Measurements from ENCODE around the gene PEX11G. TPM values are rescaled to one million over a fixed set of nuclear protein-coding genes. Genes with fewer than 3 reads are reported as not detected.

Gene PEX11G
- total and polyA plus RNA-seq, 9 of the 15 experiments (the other 6 are each of a cell fraction or from before 2014, with no cell fraction given) = 0.07 to 3.2 (median 0.70) TPM; not detected in 1

DNA sequence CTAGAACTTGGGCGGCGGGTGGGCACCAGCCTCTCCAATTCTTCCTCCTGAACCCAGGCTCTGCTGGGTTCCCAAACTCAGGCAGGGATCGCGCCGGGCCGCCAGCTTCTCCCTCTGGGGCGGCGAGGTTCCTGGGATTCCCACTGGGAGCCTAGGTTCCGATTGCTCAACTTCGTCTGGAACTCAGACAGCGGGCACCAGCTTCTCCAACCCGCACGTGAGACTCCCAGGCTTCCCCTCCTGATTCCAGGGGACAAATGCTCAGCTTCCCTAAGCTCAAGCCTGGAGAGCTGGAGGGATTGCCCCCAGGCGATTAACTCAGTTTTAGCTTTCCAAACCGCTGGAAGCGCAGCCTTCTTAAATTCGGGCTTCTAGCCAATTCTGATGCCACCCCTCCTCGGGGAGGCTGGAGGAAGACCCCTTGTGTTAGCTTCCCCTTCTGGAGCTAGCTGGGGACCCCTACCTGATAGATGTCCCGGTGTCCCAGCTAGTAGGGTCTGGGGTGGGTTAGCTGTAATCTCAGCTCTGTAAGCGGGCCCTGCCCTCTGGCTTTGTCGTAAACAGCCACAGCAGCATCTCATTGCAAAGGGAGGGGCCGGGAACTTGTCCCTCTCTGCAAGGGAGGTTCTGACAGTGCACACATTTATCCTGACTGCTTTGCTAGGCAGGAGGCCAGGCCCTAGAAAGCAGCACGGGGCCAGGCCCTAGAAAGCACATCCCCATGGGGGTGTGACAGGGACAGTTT is 34.3 kb upstream of the PEX11G start (continued):
- TF ChIP-seq ZBTB40 (IDR thresholded peaks at IDR 0.05) = no peak
- TF ChIP-seq ZBTB40 (CRISPR knock-in tag; IDR thresholded peaks at IDR 0.05) = no peak
- TF ChIP-seq MCM3 (IDR thresholded peaks at IDR 0.05) = no peak
- no peak for TF ChIP-seq FOXP4 (CRISPR knock-in tag; IDR thresholded peaks at IDR 0.05; ENCODE audit: borderline replicate concordance)
- no peak for TF ChIP-seq TFAP4 (CRISPR knock-in tag; IDR thresholded peaks at IDR 0.05; ENCODE audit: borderline replicate concordance)
- TF ChIP-seq CHD2 (IDR thresholded peaks at IDR 0.05; ENCODE audit: low read depth, low read length) = no peak
- TF ChIP-seq, protein P1, sequence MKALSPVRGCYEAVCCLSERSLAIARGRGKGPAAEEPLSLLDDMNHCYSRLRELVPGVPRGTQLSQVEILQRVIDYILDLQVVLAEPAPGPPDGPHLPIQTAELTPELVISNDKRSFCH (CRISPR knock-in tag; IDR thresholded peaks at IDR 0.05) = no peak
- TF ChIP-seq, protein P1 (tag; IDR thresholded peaks at IDR 0.05) = no peak
- TF ChIP-seq CAMTA2 (CRISPR knock-in tag; conservative IDR thresholded peaks at IDR 0.05) = no peak
- TF ChIP-seq CREM (IDR thresholded peaks at IDR 0.05; ENCODE audit: low read depth) = no peak
- TF ChIP-seq FUS (optimal IDR thresholded peaks at IDR 0.05; ENCODE audit: low read depth, low read length) = no peak
- no peak for TF ChIP-seq BMI1 (IDR thresholded peaks at IDR 0.05; ENCODE audit: low read length)
- TF ChIP-seq NFATC3 (IDR thresholded peaks at IDR 0.05) = no peak
- TF ChIP-seq, protein P2, sequence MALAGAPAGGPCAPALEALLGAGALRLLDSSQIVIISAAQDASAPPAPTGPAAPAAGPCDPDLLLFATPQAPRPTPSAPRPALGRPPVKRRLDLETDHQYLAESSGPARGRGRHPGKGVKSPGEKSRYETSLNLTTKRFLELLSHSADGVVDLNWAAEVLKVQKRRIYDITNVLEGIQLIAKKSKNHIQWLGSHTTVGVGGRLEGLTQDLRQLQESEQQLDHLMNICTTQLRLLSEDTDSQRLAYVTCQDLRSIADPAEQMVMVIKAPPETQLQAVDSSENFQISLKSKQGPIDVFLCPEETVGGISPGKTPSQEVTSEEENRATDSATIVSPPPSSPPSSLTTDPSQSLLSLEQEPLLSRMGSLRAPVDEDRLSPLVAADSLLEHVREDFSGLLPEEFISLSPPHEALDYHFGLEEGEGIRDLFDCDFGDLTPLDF (CRISPR knock-in tag; IDR thresholded peaks at IDR 0.05) = 0 out of 2 replicates have a peak, but pooled peaks have one; percentile 9
- TF ChIP-seq PCBP1 (IDR thresholded peaks at IDR 0.05; ENCODE audit: low read depth, low read length, poor library complexity, severe bottlenecking) = no peak

Data from K562 (cell line).